Measurements from ENCODE around the gene NACA. TPM values are rescaled to one million over a fixed set of nuclear protein-coding genes. Genes with fewer than 3 reads are reported as not detected.
"Not testable (repeated sequence)": the region's sequence is repeated elsewhere in the genome, so short reads cannot be mapped to it uniquely, and the experiment has no call there.

The NACA gene
- total and polyA plus RNA-seq, 2 experiments from 2014 or later = 672 to 762 TPM

DNA sequence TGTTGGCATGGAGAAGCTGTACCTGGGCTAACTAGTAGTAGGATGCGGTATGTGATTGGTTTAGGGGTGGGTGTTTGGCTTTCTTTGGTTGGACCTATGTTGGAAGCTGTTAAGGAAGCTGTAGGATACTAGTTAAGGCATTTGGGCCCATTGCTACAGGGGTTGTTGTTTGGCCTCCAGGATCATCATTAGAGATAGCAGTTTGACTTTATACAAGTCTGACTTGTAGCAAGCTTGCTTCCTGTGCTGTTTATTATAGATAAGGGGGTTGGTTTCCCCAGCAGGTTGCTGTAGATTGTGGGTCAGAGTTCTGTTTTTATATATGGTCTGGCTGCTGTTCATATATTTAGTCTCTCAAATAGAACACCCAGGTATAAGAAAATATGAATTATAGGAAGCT, 28.5 kb upstream of the NACA start:
- no peak for DNase-seq
- Histone ChIP-seq H2AFZ (no peak overlapping the region), H4K20me1 (ENCODE audit: insufficient read depth) (no peaks in the 10 kb centered on the region), H3K9me2 (ENCODE audit: insufficient read depth) (no peaks in the 10 kb centered on the region), H3K4me2 (ENCODE audit: unreplicated experiment) (no peak overlapping the region), H3K79me2 (ENCODE audit: insufficient read depth) (no peaks in the 10 kb centered on the region), H3K4me3 (no peak overlapping the region), H3F3A (ENCODE audit: insufficient read depth) (no peaks in the 10 kb centered on the region), H3K9me3 (ENCODE audit: low read depth) (no peaks in the 10 kb centered on the region), H3K9ac (no peak overlapping the region), H3K27ac (no peak overlapping the region), H3K36me3 (ENCODE audit: low read depth) (no peaks in the 10 kb centered on the region), H3K27me3 (replicated peaks; ENCODE audit: insufficient read depth) (no peaks in the 10 kb centered on the region), H3K4me1 (ENCODE audit: insufficient read depth) (no peaks in the 10 kb centered on the region)
- TF ChIP-seq EZH2phosphoT487 (IDR thresholded peaks at IDR 0.05; ENCODE audit: insufficient read depth, low read depth) = no peak
- TF ChIP-seq EZH2 (IDR thresholded peaks at IDR 0.05; ENCODE audit: insufficient read depth, poor library complexity, severe bottlenecking) = no peak
- WGBS, 2 experiments (ENCODE audit: low coverage in 1 of 2, low lambda C conversion rate in 2 of 2, missing lambda C conversion rate in 2 of 2) = 84 to 100% methylated on average over 1 of the region's 1 CpG
- in situ Hi-C loops (cut with MboI) = no loop called here

DNA sequence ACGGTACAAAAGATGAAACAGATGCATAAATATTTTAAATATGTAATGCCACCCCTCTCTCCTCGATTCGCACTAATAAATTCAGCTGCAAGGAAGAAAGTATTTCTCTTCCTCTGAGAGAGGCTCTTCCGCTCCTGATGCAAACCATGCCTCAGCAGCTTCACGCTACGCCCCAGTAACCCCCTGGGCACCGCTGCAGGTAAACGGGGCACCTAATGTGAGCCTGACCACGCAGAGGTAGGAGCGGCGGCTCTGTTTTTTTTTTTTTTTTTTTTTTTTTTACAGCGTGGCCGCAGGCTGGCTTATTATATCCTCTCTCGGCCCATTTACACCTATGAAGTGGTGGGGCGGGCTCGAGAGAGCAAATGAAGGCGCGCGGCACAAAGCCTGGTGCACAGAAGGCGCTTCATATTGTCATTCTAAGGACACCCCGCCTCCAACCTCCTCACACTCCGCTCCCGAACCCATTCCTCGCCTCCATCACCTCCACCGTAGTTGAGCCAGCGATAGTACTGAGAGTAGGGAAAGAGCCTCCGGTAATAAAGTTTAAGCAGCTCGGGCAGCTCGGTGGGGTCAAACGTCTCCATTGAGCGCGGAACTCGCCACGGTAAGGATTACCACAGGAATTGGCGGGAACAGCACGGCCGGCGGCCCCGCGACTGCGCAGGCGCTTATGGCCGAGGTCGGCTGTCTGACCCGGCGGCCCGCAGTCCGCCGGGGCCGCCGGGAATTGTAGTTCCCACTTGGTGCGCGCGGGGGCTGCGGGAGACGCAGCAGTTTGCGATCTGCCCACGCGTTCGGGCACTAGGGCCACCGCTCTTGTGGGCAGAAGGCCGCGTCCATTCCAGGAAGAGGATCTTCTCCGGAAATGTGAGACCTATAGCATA, 26.9 kb upstream of the NACA start, which contains the start of gene PRIM1:
Gene PRIM1 (minus strand): TSS at position 612 of the 887 bp plus-strand sequence. CDS start 25 bp downstream, at position 587.
- Histone ChIP-seq H4K20me1 (ENCODE audit: insufficient read depth) (no peaks in the 10 kb centered on the region), H3K4me1 (ENCODE audit: insufficient read depth) (no peaks in the 10 kb centered on the region), H3K79me2 (ENCODE audit: insufficient read depth) (no peaks in the 10 kb centered on the region), H3K27me3 (replicated peaks; ENCODE audit: insufficient read depth) (no peaks in the 10 kb centered on the region), H3K4me2 (ENCODE audit: unreplicated experiment) (peak within 1 kb of the TSS; percentile 94), H3K9me3 (ENCODE audit: low read depth) (no peaks in the 10 kb centered on the region), H3F3A (ENCODE audit: insufficient read depth) (no peaks in the 10 kb centered on the region), H3K9ac (peak within 1 kb of the TSS; percentile 79), H3K27ac (no peak within 1 kb of the TSS), H3K4me3 (peak within 1 kb of the TSS; percentile 93), H2AFZ (peak within 1 kb of the TSS; percentile 97), H3K36me3 (ENCODE audit: low read depth) (no peaks in the 10 kb centered on the region), H3K9me2 (ENCODE audit: insufficient read depth) (no peaks in the 10 kb centered on the region)
- DNase-seq = peak; percentile 92
- no peak for TF ChIP-seq EZH2 (IDR thresholded peaks at IDR 0.05; ENCODE audit: insufficient read depth, poor library complexity, severe bottlenecking)
- no peak for TF ChIP-seq EZH2phosphoT487 (IDR thresholded peaks at IDR 0.05; ENCODE audit: insufficient read depth, low read depth)
- in situ Hi-C loops (cut with MboI) = no loop called here
- WGBS, 2 experiments (ENCODE audit: low coverage in 1 of 2, low lambda C conversion rate in 2 of 2, missing lambda C conversion rate in 2 of 2) = 1% methylated on average over 63 to 64 of the region's 64 CpGs

DNA sequence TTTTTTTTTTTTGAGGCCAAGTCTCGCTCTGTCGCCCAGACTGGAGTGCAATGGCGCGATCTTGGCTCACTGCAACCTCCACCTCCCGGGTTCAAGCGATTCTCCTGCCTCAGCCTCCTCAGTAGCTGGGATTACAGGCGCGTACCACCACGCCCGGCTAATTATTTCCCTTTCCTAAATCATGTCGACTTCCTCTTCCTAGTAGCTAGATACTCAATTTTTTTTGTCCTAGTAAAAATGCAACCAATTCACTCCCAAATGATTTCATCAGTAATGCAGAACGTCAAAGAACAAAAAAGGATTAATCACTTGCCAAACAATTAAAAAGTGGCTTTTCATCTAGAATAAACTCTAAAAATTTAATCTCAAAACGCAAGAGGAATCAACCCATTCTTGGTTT, 25.5 kb upstream of the NACA start:
- in situ Hi-C loops (cut with MboI) = not testable (repeated sequence)

DNA sequence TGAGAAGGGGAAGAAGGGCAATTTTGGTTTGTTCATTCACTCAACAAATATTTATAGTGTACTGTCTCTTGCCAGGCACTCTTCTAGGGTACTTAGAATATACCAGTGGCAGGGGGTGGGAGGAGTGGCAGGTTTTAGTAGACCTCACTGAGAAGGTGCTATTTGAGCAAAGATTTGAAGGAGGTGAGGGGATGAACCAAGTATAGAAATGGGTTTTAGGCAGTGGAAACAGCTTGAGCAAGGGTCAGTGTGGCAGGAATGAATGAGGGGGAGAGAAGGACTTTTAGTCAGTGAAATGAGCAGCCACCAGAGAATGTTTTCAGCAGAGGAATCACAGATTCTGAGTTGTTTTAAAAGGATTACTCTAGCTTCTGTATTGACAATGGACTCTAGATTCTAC, 24.8 kb upstream of the NACA start:
- Histone ChIP-seq H3K9me2 (ENCODE audit: insufficient read depth) (no peaks in the 10 kb centered on the region), H3K27ac (no peak overlapping the region), H3F3A (ENCODE audit: insufficient read depth) (no peaks in the 10 kb centered on the region), H4K20me1 (ENCODE audit: insufficient read depth) (no peaks in the 10 kb centered on the region), H3K4me3 (no peak overlapping the region), H3K9me3 (ENCODE audit: low read depth) (no peaks in the 10 kb centered on the region), H3K79me2 (ENCODE audit: insufficient read depth) (no peaks in the 10 kb centered on the region), H3K36me3 (ENCODE audit: low read depth) (no peaks in the 10 kb centered on the region), H2AFZ (no peak overlapping the region), H3K27me3 (replicated peaks; ENCODE audit: insufficient read depth) (no peaks in the 10 kb centered on the region), H3K4me2 (ENCODE audit: unreplicated experiment) (no peak overlapping the region), H3K9ac (no peak overlapping the region), H3K4me1 (ENCODE audit: insufficient read depth) (no peaks in the 10 kb centered on the region)
- in situ Hi-C loops (cut with MboI) = no loop called here
- DNase-seq = no peak
- TF ChIP-seq EZH2 (IDR thresholded peaks at IDR 0.05; ENCODE audit: insufficient read depth, poor library complexity, severe bottlenecking) (no peak), EZH2phosphoT487 (IDR thresholded peaks at IDR 0.05; ENCODE audit: insufficient read depth, low read depth) (no peak)

More for the DNA sequence above, 25.5 kb upstream of the NACA start:
- not testable (repeated sequence) for H3K27me3 ChIP-seq (replicated peaks; ENCODE audit: insufficient read depth); H3K27ac ChIP-seq; DNase-seq; H4K20me1 ChIP-seq (ENCODE audit: insufficient read depth); H3K79me2 ChIP-seq (ENCODE audit: insufficient read depth); H3K4me1 ChIP-seq (ENCODE audit: insufficient read depth); H3K9me3 ChIP-seq (ENCODE audit: low read depth); H3K36me3 ChIP-seq (ENCODE audit: low read depth); H3F3A ChIP-seq (ENCODE audit: insufficient read depth); H3K9me2 ChIP-seq (ENCODE audit: insufficient read depth)
- H3K9ac ChIP-seq = peak overlapping the region; percentile 79; the same call in 1 of the 2 replicates
- peak overlapping the region; percentile 94 for H3K4me2 ChIP-seq (ENCODE audit: unreplicated experiment)
- WGBS, 2 experiments (ENCODE audit: low coverage in 1 of 2, low lambda C conversion rate in 2 of 2, missing lambda C conversion rate in 2 of 2) = 84 to 86% methylated on average over 13 of the region's 13 CpGs
- peak overlapping the region; percentile 93 for H3K4me3 ChIP-seq
- H2AFZ ChIP-seq = peak overlapping the region; percentile 97

Measured in GM23248 (cell line).